K562 (cell line): ENCODE measurements around the gene DCHS2. TPM values are rescaled to one million over a fixed set of nuclear protein-coding genes. Genes with fewer than 3 reads are reported as not detected.
A peak's percentile ranks its signal among the peaks of the same experiment; 100 is the strongest.

Experiments
- ATF3 ChIP-seq, 2 experiments: fragments of 450-650 bp in 1 of 2; sonication (generic) in 1 of 2; formaldehyde crosslinking in 1 of 2; IDR thresholded peaks in 1 of 2; conservative IDR thresholded peaks in 1 of 2; 2 replicates each; pipeline versions ENCODE4 v1.6.1 to v1.8.1; 2016 to 2023; ENCODE audit warnings: mild to moderate bottlenecking in 2 of 2, moderate library complexity in 2 of 2, inconsistent platforms in 1 of 2, missing genetic modification reagents in 1 of 2
- CBX3 ChIP-seq, 2 experiments: IDR thresholded peaks; 1 replicate in 1 of 2; 2 replicates in 1 of 2; pipeline ENCODE4 v1.6.1; 2012; ENCODE audit warnings: inconsistent platforms in 2 of 2, low read length in 2 of 2, borderline replicate concordance in 1 of 2, control low read depth in 1 of 2
- DIDO1 ChIP-seq: fragments of 450-650 bp; IDR thresholded peaks from 2 replicates; pipeline ENCODE4 v1.6.1; 2016; ENCODE audit warnings: low read depth, missing biosample characterization, missing genetic modification characterization
- EHMT2 ChIP-seq: fragments of 450-650 bp; IDR thresholded peaks from 2 replicates; pipeline ENCODE4 v1.6.1; 2018; ENCODE audit warnings: antibody characterized with exemption
- ELF4 ChIP-seq: fragments of 450-650 bp; formaldehyde crosslinking; IDR thresholded peaks from 2 replicates; pipeline ENCODE4 v1.4.0; 2022; ENCODE audit warnings: missing genetic modification characterization
- EP300 ChIP-seq: IDR thresholded peaks from 2 replicates; pipeline ENCODE4 v1.6.1; 2012; ENCODE audit warnings: low read length, improper control_type of control experiment
- HBP1 ChIP-seq: fragments of 450-650 bp; formaldehyde crosslinking; IDR thresholded peaks from 2 replicates; pipeline ENCODE4 v1.4.0; 2022; ENCODE audit warnings: missing genetic modification characterization
- HMG20B ChIP-seq: fragments of 250-450 bp; sonication (Bioruptor Pico); IDR thresholded peaks from 2 replicates; pipeline ENCODE4 v1.5.0; 2021; ENCODE audit warnings: mild to moderate bottlenecking
- JUNB ChIP-seq: fragments of 450-650 bp; formaldehyde crosslinking; conservative IDR thresholded peaks from 2 replicates; pipeline ENCODE4 v1.4.0; 2020; ENCODE audit warnings: mild to moderate bottlenecking
- NBN ChIP-seq: fragments of 450-650 bp; IDR thresholded peaks from 2 replicates; pipeline ENCODE4 v1.6.1; 2016; ENCODE audit warnings: low read depth, mild to moderate bottlenecking
- POLR2H ChIP-seq: IDR thresholded peaks from 2 replicates; pipeline ENCODE4 v1.6.1; 2016; ENCODE audit warnings: missing genetic modification characterization, low read depth, mild to moderate bottlenecking, control low read depth, missing compliant biosample characterization, moderate library complexity
- PTRF ChIP-seq: fragments of 450-650 bp; IDR thresholded peaks from 2 replicates; pipeline ENCODE4 v1.6.1; 2016; ENCODE audit warnings: mild to moderate bottlenecking, missing genetic modification characterization, missing compliant biosample characterization
- SP2 ChIP-seq: IDR thresholded peaks from 2 replicates; pipeline ENCODE4 v1.6.1; 2011; ENCODE audit warnings: mild to moderate bottlenecking, low read depth, low read length, moderate library complexity; ENCODE audit not compliant: poor library complexity, severe bottlenecking; ENCODE audit errors: extremely low read depth
- STAT5B ChIP-seq: fragments of 250-450 bp; sonication (Bioruptor Pico); IDR thresholded peaks from 2 replicates; pipeline ENCODE4 v1.8.0; 2021; ENCODE audit warnings: mild to moderate bottlenecking, inconsistent platforms
- ZNF511 ChIP-seq: sonication (generic); formaldehyde crosslinking; IDR thresholded peaks from 2 replicates; pipeline ENCODE4 v1.8.0; 2022; ENCODE audit warnings: mild to moderate bottlenecking, missing genetic modification reagents
- ZNF592 ChIP-seq: fragments of 450-650 bp; IDR thresholded peaks from 2 replicates; pipeline ENCODE4 v1.6.1; 2017; ENCODE audit warnings: antibody characterized with exemption, mild to moderate bottlenecking
- ZNF740 ChIP-seq, 3 experiments: fragments of 200-800 bp in 1 of 3; sonication (Bioruptor generic) in 1 of 3; sonication (generic) in 1 of 3; formaldehyde crosslinking in 1 of 3; IDR thresholded peaks; 2 replicates each; pipeline versions ENCODE4 v1.6.1 to v1.8.0; 2016 to 2022; ENCODE audit warnings: mild to moderate bottlenecking in 2 of 3, missing compliant biosample characterization in 2 of 3, missing genetic modification characterization in 2 of 3, missing genetic modification reagents in 1 of 3
- polyA plus RNA-seq, 8 experiments: library from polyadenylated mRNA; depleted of rRNA in 4 of 8; stranded (reverse) in 5 of 8; unstranded in 3 of 8; fragments of >200 nt; fragmentation: Nextera tagmentation in 2 of 8; fragmentation: Illumina TruSeq in 1 of 8; extraction: Ambion mirVana in 2 of 8; extraction: Trizol in 1 of 8; gene quantifications; 2 replicates each; pipeline versions ENCODE4 v1.2.1 to v1.2.3, GENCODE V29; 2011 to 2014; ENCODE audit warnings: inconsistent platforms in 1 of 8, missing spikeins in 1 of 8
- total RNA-seq, 7 experiments: library from RNA; depleted of rRNA in 6 of 7; stranded (reverse); fragments of >200 nt in 6 of 7; fragmentation: Illumina TruSeq in 2 of 7; extraction: Trizol in 2 of 7; gene quantifications; 2 replicates each; pipeline versions ENCODE4 v1.2.1 to v1.2.3, GENCODE V29; 2011 to 2021; ENCODE audit warnings: low replicate concordance in 1 of 7

Gene DCHS2
- total and polyA plus RNA-seq, 9 of the 15 experiments (the other 6 are each of a cell fraction or from before 2014, with no cell fraction given) = 0.49 to 7.1 (median 5.3) TPM

- peak; percentile 62 for TF ChIP-seq ZNF592
- no peak for TF ChIP-seq EHMT2
- 0 out of 2 replicates have a peak, but pooled peaks have one; percentile 24 for TF ChIP-seq DIDO1 (tag)
- TF ChIP-seq PTRF (tag) = no peak
- TF ChIP-seq JUNB (CRISPR knock-in tag) = no peak
- 0 out of 2 replicates have a peak, but pooled peaks have one; percentile 2 for TF ChIP-seq POLR2H
- no peak for TF ChIP-seq ZNF511 (CRISPR knock-in tag)
- no peak for TF ChIP-seq HBP1 (CRISPR knock-in tag)
- 0 out of 3 replicates have a peak, but pooled peaks of 1 of the 2 experiments have one; percentile 17 for TF ChIP-seq CBX3 (IDR thresholded peaks at IDR 0.05; ENCODE audit: borderline replicate concordance in 1 of 2, low read length in 2 of 2)
- TF ChIP-seq EP300 = no peak
- TF ChIP-seq STAT5B = no peak
- no peak for TF ChIP-seq ZNF740 (CRISPR knock-in tag; IDR thresholded peaks at IDR 0.05)
- TF ChIP-seq ZNF740 (tag; IDR thresholded peaks at IDR 0.05) = 0 out of 4 replicates have a peak, but pooled peaks of 1 of the 2 experiments have one; percentile 40
- TF ChIP-seq HMG20B (CRISPR knock-in tag) = no peak
- no peak for TF ChIP-seq NBN
- no peak for TF ChIP-seq ELF4 (CRISPR knock-in tag)
- TF ChIP-seq ATF3 (IDR thresholded peaks at IDR 0.05) = 0 out of 2 replicates have a peak, but pooled peaks have one; percentile 23
- no peak for TF ChIP-seq ATF3 (CRISPR knock-in tag; conservative IDR thresholded peaks at IDR 0.05)
- no peak for TF ChIP-seq SP2
Measured at GRCh38 chr4:154465085-154465484, 26.5 kb downstream of the DCHS2 start (continued).
